Measurements from ENCODE around the gene MED13.

The MED13 gene

GRCh38 chr17:61972311-61972710, 92.8 kb downstream of the MED13 start:
- TF ChIP-seq ZNF341 (tag by site-specific recombination; IDR thresholded peaks at IDR 0.05; ENCODE audit: low read depth) (no peak), ZNF37A (tag by site-specific recombination; IDR thresholded peaks at IDR 0.05) (no peak), BCL11A (tag by site-specific recombination; IDR thresholded peaks at IDR 0.05; ENCODE audit: low read depth) (no peak), ZNF555 (tag by site-specific recombination; conservative IDR thresholded peaks at IDR 0.05) (no peak), ZNF624 (tag by site-specific recombination; IDR thresholded peaks at IDR 0.05) (no peak), EGR2 (tag by site-specific recombination; IDR thresholded peaks at IDR 0.05; ENCODE audit: low read depth) (no peak), ZNF677 (tag by site-specific recombination; IDR thresholded peaks at IDR 0.05) (no peak), ZNF16 (tag by site-specific recombination; IDR thresholded peaks at IDR 0.05; ENCODE audit: low read depth) (no peak), ZXDB (tag by site-specific recombination; IDR thresholded peaks at IDR 0.05) (no peak)
- TF ChIP-seq, protein P1, sequence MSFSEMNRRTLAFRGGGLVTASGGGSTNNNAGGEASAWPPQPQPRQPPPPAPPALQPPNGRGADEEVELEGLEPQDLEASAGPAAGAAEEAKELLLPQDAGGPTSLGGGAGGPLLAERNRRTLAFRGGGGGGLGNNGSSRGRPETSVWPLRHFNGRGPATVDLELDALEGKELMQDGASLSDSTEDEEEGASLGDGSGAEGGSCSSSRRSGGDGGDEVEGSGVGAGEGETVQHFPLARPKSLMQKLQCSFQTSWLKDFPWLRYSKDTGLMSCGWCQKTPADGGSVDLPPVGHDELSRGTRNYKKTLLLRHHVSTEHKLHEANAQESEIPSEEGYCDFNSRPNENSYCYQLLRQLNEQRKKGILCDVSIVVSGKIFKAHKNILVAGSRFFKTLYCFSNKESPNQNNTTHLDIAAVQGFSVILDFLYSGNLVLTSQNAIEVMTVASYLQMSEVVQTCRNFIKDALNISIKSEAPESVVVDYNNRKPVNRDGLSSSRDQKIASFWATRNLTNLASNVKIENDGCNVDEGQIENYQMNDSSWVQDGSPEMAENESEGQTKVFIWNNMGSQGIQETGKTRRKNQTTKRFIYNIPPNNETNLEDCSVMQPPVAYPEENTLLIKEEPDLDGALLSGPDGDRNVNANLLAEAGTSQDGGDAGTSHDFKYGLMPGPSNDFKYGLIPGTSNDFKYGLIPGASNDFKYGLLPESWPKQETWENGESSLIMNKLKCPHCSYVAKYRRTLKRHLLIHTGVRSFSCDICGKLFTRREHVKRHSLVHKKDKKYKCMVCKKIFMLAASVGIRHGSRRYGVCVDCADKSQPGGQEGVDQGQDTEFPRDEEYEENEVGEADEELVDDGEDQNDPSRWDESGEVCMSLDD (tag by site-specific recombination; IDR thresholded peaks at IDR 0.05), result no peak
- POLR2A ChIA-PET, result no interaction called here
- Histone ChIP-seq H3K4me3 (ENCODE audit: low read depth, low read length) (no peak overlapping the region), H3K36me3 (ENCODE audit: control insufficient read depth in 2 of 2, insufficient read depth in 1 of 2, low read length in 2 of 2) (peaks cover 66 to 87% of the 10 kb centered on the region in 2 experiments), H3K9me3 (ENCODE audit: control insufficient read depth, insufficient read depth, low read depth, low read length) (no peaks in the 10 kb centered on the region), H3K27ac (ENCODE audit: extremely low read depth, low read depth, low read length) (no peak overlapping the region), H3K4me1 (ENCODE audit: control insufficient read depth, insufficient read depth, low read length) (no peaks in the 10 kb centered on the region)
- CTCF ChIA-PET, result no interaction called here

DNA sequence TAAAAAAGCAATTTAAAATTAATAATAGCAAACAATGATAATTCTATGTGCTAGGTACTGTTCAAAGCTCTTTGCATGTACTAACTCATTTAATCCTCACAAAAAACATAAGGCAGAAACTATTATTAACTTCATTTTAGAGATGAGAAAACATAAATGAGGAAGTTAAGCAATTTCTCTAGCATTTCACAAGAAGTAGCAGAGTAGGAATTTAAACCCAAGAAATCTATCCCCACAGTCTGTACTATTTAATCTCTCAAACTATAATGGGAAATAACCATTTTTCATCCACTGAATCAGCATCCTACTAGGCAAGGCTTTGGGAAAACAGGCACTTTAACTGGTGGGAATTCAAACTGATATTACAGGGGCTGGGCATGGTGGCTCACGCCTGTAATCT, 95.0 kb downstream of the MED13 start:
- ChIA-PET CTCF (no interaction called here), POLR2A (no interaction called here)
- H3K36me3 ChIP-seq (ENCODE audit: control insufficient read depth in 2 of 2, insufficient read depth in 1 of 2, low read length in 2 of 2), result peaks cover 65 to 84% of the 10 kb centered on the region in 2 experiments
- H3K4me3 ChIP-seq (ENCODE audit: low read depth, low read length), result no peak overlapping the region
- H3K9me3 ChIP-seq (ENCODE audit: control insufficient read depth, insufficient read depth, low read depth, low read length), result no peaks in the 10 kb centered on the region
- H3K4me1 ChIP-seq (ENCODE audit: control insufficient read depth, insufficient read depth, low read length), result no peaks in the 10 kb centered on the region
- H3K27ac ChIP-seq (ENCODE audit: extremely low read depth, low read depth, low read length), result no peak overlapping the region
- TF ChIP-seq ZSCAN16 (tag by site-specific recombination; IDR thresholded peaks at IDR 0.05) (no peak), PRDM2 (tag by site-specific recombination; IDR thresholded peaks at IDR 0.05; ENCODE audit: borderline replicate concordance) (no peak), ZNF354C (tag by site-specific recombination; IDR thresholded peaks at IDR 0.05; ENCODE audit: borderline replicate concordance, low read depth) (no peak), ZBTB44 (tag by site-specific recombination; IDR thresholded peaks at IDR 0.05) (no peak), ZNF521 (tag by site-specific recombination; IDR thresholded peaks at IDR 0.05) (no peak), ZNF596 (tag by site-specific recombination; IDR thresholded peaks at IDR 0.05) (no peak), KLF16 (tag by site-specific recombination; IDR thresholded peaks at IDR 0.05) (no peak), ZNF433 (tag by site-specific recombination; IDR thresholded peaks at IDR 0.05; ENCODE audit: low read depth) (no peak), SP3 (tag by site-specific recombination; IDR thresholded peaks at IDR 0.05) (no peak), ZNF175 (tag by site-specific recombination; IDR thresholded peaks at IDR 0.05) (no peak), ZNF416 (tag by site-specific recombination; IDR thresholded peaks at IDR 0.05) (no peak), ZNF211 (tag by site-specific recombination; IDR thresholded peaks at IDR 0.05; ENCODE audit: low read depth) (no peak), ZNF610 (tag by site-specific recombination; IDR thresholded peaks at IDR 0.05; ENCODE audit: borderline replicate concordance) (no peak)
- TF ChIP-seq, protein P2, sequence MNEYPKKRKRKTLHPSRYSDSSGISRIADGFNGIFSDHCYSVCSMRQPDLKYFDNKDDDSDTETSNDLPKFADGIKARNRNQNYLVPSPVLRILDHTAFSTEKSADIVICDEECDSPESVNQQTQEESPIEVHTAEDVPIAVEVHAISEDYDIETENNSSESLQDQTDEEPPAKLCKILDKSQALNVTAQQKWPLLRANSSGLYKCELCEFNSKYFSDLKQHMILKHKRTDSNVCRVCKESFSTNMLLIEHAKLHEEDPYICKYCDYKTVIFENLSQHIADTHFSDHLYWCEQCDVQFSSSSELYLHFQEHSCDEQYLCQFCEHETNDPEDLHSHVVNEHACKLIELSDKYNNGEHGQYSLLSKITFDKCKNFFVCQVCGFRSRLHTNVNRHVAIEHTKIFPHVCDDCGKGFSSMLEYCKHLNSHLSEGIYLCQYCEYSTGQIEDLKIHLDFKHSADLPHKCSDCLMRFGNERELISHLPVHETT (tag by site-specific recombination; IDR thresholded peaks at IDR 0.05), result no peak
